HG03520 (cell line): ENCODE measurements around the gene MCTP1.

Experiments used
- ATAC-seq: cut with Tn5 transposase; IDR thresholded peaks from one replicate; pipeline ENCODE4 v1.9.1; 2021; ENCODE audit warnings: mild to moderate bottlenecking, moderate library complexity; ENCODE audit not compliant: unreplicated experiment

Gene MCTP1

GRCh38 chr5:94675965-94676618 lies 608.8 kb downstream of the MCTP1 start:
- ATAC-seq, result no peak

- no peak for ATAC-seq
Observed at GRCh38 chr5:94674490-94675382, 610.2 kb downstream of the MCTP1 start.

GRCh38 chr5:94672746-94673145 lies 612.1 kb downstream of the MCTP1 start:
- ATAC-seq, result no peak

GRCh38 chr5:94670726-94671125 lies 614.2 kb downstream of the MCTP1 start:
- ATAC-seq, result no peak

- ATAC-seq, result no peak
Observed at GRCh38 chr5:94667937-94668336, 617.0 kb downstream of the MCTP1 start.

GRCh38 chr5:94661086-94661485 lies 623.8 kb downstream of the MCTP1 start:
- no peak for ATAC-seq

- ATAC-seq, result no peak
Observed at GRCh38 chr5:94660506-94660905, 624.4 kb downstream of the MCTP1 start.

- ATAC-seq, result no peak
Observed at GRCh38 chr5:94658272-94658671, 626.6 kb downstream of the MCTP1 start.
